GM19043 (cell line): ENCODE results near the gene ANKRD37.

Source experiments
- ATAC-seq: cut with Tn5 transposase; IDR thresholded peaks from one replicate; pipeline ENCODE4 v1.9.1; 2021; ENCODE audit warnings: low read depth; ENCODE audit not compliant: unreplicated experiment

Gene ANKRD37

DNA sequence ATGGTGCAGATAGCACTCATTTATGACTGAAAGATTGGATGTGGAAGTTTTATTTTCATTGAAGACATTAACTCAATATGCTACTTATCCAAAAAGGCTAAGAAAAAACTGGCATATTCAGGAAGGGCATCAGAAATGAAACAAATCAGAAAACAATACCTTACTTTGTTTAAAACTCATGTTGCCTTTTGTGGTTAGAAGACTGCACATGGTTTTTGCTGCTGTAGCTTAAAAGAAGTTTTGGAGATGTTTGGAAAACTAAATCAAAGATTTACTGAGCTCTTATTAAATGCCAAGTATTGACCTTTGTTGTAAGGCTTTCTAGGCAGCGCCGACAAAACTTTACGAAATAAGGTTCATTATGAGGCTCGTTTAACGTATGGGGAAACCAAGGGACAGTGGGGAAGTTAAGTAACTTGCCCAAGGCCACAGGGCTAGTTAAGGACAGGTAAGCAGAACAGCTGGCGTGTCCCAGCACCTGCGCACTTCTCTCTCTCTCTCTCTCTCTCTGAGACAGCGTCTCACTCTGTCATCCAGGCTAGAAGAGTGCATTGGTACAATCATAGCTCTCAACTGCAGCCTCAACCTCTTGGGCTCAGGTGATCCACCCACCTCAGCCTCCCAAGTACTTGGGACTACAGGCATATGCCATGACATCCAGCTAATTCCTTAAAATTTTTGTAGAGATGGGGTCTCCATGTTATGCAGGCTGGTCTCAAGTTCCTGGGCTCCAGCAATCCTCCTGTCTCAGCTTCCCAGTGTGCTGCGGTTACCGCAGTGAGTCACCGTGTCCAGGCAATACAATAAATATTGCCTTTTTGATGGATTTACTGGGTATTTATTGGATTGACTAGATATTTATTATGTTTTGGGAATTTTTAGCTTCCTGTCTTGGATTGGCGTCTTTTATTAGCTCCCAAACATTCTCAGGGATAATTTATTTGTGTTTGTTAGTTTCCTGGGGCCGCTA is 17.0 kb upstream of the ANKRD37 start:
- no peak for ATAC-seq

DNA sequence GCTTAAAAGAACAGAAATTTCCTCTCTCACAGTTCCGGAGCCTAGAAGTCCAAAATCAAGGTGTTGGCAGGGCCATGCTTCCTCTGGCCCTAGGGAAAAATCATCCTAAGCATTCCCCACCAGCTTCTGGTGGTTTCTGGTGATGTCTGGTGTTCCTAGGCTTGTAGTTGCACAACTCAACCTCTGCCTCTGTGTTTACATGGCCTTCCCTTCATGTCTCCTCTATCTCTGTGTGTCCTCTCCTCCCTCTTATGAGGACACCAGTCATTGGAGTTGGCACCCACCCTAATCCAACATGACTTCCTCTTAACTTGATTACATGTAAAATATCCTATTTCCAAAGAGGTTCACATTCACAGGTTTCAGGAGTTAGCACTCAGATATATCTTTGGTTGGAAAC is 16.3 kb upstream of the ANKRD37 start:
- no peak for ATAC-seq

GRCh38 chr4:185381288-185382196 is 15.1 kb upstream of the ANKRD37 start:
- no peak for ATAC-seq

DNA sequence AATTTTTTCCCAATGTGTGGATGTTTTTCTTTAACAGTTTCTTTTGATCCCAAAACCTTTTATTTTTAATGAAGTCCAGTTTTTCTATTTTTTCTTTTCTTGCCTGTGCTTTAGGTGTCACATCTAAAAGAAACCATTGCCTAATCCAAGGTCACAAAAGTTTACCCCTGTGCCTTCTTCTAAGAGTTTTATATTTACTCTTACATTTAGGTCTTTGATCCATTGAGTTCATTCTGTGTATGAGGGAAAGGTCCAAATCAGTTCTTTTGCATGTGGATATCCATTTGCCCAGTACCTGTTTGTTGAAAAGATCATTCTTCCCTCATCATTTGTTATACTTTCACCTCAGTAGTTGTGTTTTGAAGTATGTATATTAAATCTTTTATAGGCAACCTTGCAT is 13.9 kb upstream of the ANKRD37 start:
- ATAC-seq, result no peak

DNA sequence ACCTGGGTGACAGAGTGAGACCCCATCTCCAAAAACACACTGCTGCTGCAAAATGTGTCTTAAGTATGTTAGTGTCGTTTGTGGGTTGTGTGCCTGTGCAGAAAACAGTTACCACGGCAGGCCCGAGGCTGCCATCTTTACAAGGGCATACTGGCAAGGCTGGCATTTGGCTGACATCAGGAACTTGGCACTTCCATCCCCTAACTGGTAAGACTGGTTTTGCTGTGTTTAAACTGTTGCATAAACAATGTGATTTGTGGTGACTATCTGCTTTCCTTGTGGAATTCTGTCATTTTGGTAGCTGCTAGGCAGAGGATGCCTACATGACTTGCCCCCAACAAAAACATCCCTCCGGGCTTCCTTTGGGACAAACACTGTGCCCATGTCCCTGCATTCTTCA is 13.2 kb upstream of the ANKRD37 start:
- ATAC-seq, result no peak

DNA sequence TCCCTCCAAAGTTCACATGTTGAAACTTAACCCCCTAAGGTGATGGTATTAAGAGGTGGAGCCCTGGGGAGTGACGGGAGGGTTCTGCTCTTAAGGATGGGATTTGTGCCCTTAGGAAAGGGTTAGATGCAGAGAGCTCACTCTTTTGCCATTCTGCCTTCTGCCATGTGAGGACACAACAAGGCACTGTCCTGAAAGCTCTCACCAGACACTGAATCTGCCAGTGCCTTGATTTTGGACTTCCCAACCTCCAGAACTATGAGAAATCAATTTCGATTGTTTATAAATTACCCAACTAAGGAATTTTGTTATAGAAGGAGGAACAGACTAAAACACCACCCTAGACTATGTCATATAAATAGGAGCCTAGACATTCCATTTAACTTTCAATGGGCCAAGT is 12.6 kb upstream of the ANKRD37 start:
- ATAC-seq, result no peak

DNA sequence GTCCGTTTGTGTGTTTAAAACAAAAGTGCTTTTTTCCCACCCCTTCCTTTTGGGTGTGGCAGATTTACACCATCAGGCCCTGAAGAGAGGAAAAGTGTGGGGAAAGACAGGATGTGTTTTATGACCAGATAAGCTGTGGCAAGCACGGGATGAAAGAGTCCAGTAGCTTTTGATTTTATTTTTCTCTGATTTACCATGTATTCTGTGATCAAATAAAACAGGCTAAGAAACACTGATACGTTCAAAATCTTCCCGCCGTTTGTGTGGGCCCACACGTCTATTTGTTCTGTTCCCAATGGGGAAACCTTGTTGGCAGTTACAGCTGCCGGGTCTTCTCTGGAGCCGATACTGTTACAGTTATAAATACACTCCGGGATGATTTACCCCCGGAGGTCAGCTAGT is 11.7 kb upstream of the ANKRD37 start:
- no peak for ATAC-seq

DNA sequence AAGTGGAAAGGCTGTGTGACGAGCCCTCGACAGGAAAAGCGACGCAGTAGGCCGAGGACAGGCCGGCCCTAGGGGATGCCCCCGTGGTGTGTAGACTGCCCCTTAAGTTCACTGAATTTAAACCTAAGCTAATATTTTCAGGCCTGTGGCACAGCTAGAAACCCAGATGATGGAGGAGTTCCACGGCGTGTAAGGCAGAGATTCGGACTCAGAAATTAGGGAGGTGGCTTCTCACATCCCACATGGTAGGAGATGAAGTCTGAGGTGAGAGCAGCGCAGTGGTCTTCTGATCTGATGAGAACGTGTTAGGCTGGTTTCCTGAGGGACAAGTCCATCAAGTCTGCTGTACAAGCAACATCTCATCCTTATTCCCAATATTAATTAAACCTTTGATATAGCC is 8.7 kb upstream of the ANKRD37 start:
- no peak for ATAC-seq

- no peak for ATAC-seq
These were observed 5.7 kb upstream of the ANKRD37 start for GRCh38 chr4:185390941-185391340.

DNA sequence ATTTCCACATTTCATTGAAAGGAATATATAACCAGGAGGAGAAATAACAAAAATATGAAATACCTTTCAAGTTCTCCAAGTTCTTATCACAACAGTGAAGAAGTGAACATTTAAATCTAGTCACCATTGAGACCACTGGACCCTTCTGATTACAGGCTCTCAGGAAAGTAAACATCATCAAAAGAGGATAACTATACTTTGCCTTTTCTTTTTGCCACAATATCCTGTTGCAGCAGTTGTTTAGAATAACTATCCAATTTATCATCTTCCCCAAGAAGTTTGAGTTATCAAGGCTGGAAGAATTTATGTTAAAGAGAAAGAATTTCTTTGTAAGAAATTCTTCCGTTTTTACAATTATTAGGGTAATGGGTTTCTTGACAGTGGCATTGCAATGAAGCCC is 4.5 kb upstream of the ANKRD37 start:
- no peak for ATAC-seq

- ATAC-seq, result no peak
These were observed 1.9 kb upstream of the ANKRD37 start for GRCh38 chr4:185394568-185395237.

GRCh38 chr4:185395238-185395955 is 1.2 kb upstream of the ANKRD37 start, which contains the start of gene LRP2BP:
Gene LRP2BP, minus strand, starts transcription at chr4:185395924. Its CDS starts 17,738 bp downstream, at chr4:185378186.
- ATAC-seq, result no peak

- ATAC-seq, result peak; percentile 73
These were observed 501 bp upstream of the ANKRD37 start for GRCh38 chr4:185395956-185396723.

GRCh38 chr4:185398618-185399017 is 2.0 kb downstream of the ANKRD37 start:
- no peak for ATAC-seq

DNA sequence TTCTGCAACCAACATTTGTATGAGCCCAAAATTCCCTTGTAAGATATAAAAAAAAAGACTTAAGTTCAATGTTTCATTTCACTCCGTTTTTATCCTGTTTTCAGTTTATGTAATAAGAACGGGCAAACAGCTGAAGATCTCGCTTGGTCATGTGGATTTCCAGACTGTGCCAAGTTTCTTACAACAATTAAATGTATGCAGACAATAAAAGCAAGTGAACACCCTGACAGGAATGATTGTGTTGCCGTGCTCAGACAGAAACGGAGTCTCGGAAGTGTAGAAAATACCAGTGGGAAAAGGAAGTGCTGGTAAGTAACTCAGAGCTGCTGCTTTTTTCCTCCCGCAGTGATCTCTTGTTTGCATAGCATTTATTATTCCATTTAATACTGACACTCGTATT is 2.8 kb downstream of the ANKRD37 start:
- ATAC-seq, result no peak

GRCh38 chr4:185404031-185404430 is 7.4 kb downstream of the ANKRD37 start:
- no peak for ATAC-seq

- ATAC-seq, result peak; percentile 63
These were observed 8.8 kb downstream of the ANKRD37 start for GRCh38 chr4:185405296-185405999.

GRCh38 chr4:185408432-185408831 is 11.8 kb downstream of the ANKRD37 start:
- ATAC-seq, result no peak

DNA sequence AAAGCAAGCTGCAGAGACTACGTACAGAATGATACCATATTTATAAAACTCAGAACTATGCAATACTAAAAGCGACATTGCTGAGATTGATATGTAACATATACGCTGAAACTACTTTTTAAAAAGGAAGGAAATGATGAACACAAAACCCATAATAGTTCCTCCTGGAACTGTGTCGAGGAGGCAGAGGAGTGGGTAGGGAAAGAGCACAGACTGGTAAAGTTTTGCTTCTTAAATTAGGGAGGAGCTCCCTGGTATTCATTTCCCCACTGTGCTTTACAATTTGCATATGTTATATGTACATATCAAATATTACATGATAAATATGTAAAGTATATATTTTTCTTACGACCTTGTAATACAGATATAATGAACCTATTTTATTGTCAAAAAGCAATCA is 15.2 kb downstream of the ANKRD37 start:
- no peak for ATAC-seq
